KBM-7 (cell line): ENCODE results near the gene PWWP2B.

Experiments used
- DNase-seq: peaks from one replicate; pipeline ENCODE4 v3.0.0-alpha.2; 2015
- in situ Hi-C: fragments of 300-500 bp; cut with MboI; formaldehyde crosslinking; loops from 2 replicates; pipeline ENCODE4 v1.14.3; 2020; ENCODE audit warnings: low sequenced_read_pairs, low pct_unique_long_range_greater_than_20kb, mixed read lengths

The PWWP2B gene

GRCh38 chr10:132460071-132460470 lies 63.1 kb downstream of the PWWP2B start:
- in situ Hi-C loops: no loop called here
- no peak for DNase-seq

- in situ Hi-C loops: no loop called here
Observed at GRCh38 chr10:132460691-132461090, 63.7 kb downstream of the PWWP2B start.

GRCh38 chr10:132461103-132461682 lies 64.2 kb downstream of the PWWP2B start:
- in situ Hi-C loops: no loop called here
- DNase-seq: no peak

More at GRCh38 chr10:132460691-132461090, 63.7 kb downstream of the PWWP2B start:
- no peak for DNase-seq

GRCh38 chr10:132461683-132462231 lies 64.8 kb downstream of the PWWP2B start:
- no peak for DNase-seq
- in situ Hi-C loops: no loop called here

- in situ Hi-C loops: no loop called here
- no peak for DNase-seq
Observed at GRCh38 chr10:132462463-132463332, 65.7 kb downstream of the PWWP2B start.

- no peak for DNase-seq
- in situ Hi-C loops: no loop called here
Observed at GRCh38 chr10:132463333-132464255, 66.6 kb downstream of the PWWP2B start.

- in situ Hi-C loops: no loop called here
- no peak for DNase-seq
Observed at GRCh38 chr10:132464256-132465192, 67.5 kb downstream of the PWWP2B start.

- in situ Hi-C loops: no loop called here
- no peak for DNase-seq
Observed at GRCh38 chr10:132465193-132465888, 68.3 kb downstream of the PWWP2B start.

- no peak for DNase-seq
- in situ Hi-C loops: no loop called here
Observed at GRCh38 chr10:132465889-132466519, 69.0 kb downstream of the PWWP2B start.

GRCh38 chr10:132466520-132467463 lies 69.8 kb downstream of the PWWP2B start:
- in situ Hi-C loops: no loop called here
- no peak for DNase-seq
